ENCODE results near the gene BGLAP.

GRCh38 chr1:156241311-156241811 lies 623 bp upstream of the BGLAP start:
- TF ChIP-seq CTCF (IDR thresholded peaks at IDR 0.05) (no peak), POLR2A (IDR thresholded peaks at IDR 0.05) (no peak)

Data from Peyer's patch (tissue), 4 donors.